Measurements from ENCODE around the gene PARVB.

Gene PARVB

GRCh38 chr22:43994416-43994815 is 29.7 kb upstream of the PARVB start:
- H3K4me1 ChIP-seq (ENCODE audit: insufficient read depth, low read length, severe bottlenecking) = peaks cover 22% of the 10 kb centered on the region
- H3K4me2 ChIP-seq (ENCODE audit: low read length) = no peak overlapping the region
- H3F3A ChIP-seq (ENCODE audit: insufficient read depth, low read length) = no peaks in the 10 kb centered on the region
- H2AFZ ChIP-seq (ENCODE audit: low read length) = no peak overlapping the region
- no peaks in the 10 kb centered on the region for H3K9me3 ChIP-seq (ENCODE audit: low read length)
- H3K27ac ChIP-seq (ENCODE audit: low read depth, low read length, poor library complexity, severe bottlenecking) = no peak overlapping the region
- no peak overlapping the region for H3K9ac ChIP-seq (ENCODE audit: low read length)
- TF ChIP-seq, protein P1, sequence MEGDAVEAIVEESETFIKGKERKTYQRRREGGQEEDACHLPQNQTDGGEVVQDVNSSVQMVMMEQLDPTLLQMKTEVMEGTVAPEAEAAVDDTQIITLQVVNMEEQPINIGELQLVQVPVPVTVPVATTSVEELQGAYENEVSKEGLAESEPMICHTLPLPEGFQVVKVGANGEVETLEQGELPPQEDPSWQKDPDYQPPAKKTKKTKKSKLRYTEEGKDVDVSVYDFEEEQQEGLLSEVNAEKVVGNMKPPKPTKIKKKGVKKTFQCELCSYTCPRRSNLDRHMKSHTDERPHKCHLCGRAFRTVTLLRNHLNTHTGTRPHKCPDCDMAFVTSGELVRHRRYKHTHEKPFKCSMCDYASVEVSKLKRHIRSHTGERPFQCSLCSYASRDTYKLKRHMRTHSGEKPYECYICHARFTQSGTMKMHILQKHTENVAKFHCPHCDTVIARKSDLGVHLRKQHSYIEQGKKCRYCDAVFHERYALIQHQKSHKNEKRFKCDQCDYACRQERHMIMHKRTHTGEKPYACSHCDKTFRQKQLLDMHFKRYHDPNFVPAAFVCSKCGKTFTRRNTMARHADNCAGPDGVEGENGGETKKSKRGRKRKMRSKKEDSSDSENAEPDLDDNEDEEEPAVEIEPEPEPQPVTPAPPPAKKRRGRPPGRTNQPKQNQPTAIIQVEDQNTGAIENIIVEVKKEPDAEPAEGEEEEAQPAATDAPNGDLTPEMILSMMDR (IDR thresholded peaks at IDR 0.05; ENCODE audit: low read length) = no peak
- no peak for TF ChIP-seq EZH2 (IDR thresholded peaks at IDR 0.05; ENCODE audit: borderline replicate concordance, low read length)
- H3K9me2 ChIP-seq (ENCODE audit: low read depth, low read length) = no peaks in the 10 kb centered on the region
- no peaks in the 10 kb centered on the region for H3K79me2 ChIP-seq (ENCODE audit: insufficient read depth, low read length)
- no peaks in the 10 kb centered on the region for H4K20me1 ChIP-seq (ENCODE audit: insufficient read depth, low read length)
- H3K4me3 ChIP-seq (ENCODE audit: low read depth, low read length, poor library complexity, severe bottlenecking) = no peak overlapping the region
- H3K27me3 ChIP-seq (ENCODE audit: insufficient read depth, low read length) = no peaks in the 10 kb centered on the region
- H3K36me3 ChIP-seq (ENCODE audit: insufficient read depth, low read length) = peaks cover 70% of the 10 kb centered on the region

DNA sequence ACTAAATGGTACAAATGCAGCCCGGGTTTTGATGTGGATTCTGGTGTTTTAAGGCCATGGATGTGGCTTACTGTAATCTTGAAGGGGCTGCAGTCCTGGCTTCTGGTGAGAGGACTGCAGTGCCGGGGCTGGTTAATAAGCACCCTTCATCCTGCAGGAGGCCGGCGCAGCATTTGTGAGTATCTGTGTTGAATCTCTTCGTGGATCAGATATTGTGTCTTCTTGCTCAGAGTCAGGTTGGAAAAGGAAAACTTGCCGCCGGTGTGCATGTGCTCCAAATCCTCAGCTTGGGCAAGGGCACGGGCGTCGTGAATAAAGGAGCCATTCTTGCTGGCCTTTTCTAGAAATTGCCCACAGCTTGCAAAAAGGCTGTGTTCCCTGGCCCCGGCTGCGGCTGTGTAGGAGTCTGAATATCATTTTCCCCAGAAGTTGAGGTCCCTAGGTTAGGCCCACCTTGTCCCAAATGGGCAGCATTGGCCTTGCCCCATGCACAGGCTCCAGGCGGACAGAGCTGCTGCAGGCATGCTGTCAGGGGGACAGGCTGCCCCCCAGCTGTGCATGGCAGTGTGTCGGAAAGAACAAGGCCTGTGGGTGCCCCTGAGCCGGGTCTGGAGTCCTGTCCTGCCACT is 28.9 kb upstream of the PARVB start:
- H3K79me2 ChIP-seq (ENCODE audit: insufficient read depth, low read length) = no peaks in the 10 kb centered on the region
- H3K4me1 ChIP-seq (ENCODE audit: insufficient read depth, low read length, severe bottlenecking) = peaks cover 23% of the 10 kb centered on the region
- H3K27me3 ChIP-seq (ENCODE audit: insufficient read depth, low read length) = no peaks in the 10 kb centered on the region
- H3K4me2 ChIP-seq (ENCODE audit: low read length) = peak overlapping the region; percentile 78; the same call in 1 of the 2 replicates
- no peak overlapping the region for H3K27ac ChIP-seq (ENCODE audit: low read depth, low read length, poor library complexity, severe bottlenecking)
- H3K36me3 ChIP-seq (ENCODE audit: insufficient read depth, low read length) = peaks cover 63% of the 10 kb centered on the region
- H3K9me2 ChIP-seq (ENCODE audit: low read depth, low read length) = no peaks in the 10 kb centered on the region
- TF ChIP-seq, protein P1 (IDR thresholded peaks at IDR 0.05; ENCODE audit: low read length) = no peak
- no peak for TF ChIP-seq EZH2 (IDR thresholded peaks at IDR 0.05; ENCODE audit: borderline replicate concordance, low read length)
- H2AFZ ChIP-seq (ENCODE audit: low read length) = no peak overlapping the region
- H3K9me3 ChIP-seq (ENCODE audit: low read length) = no peaks in the 10 kb centered on the region
- H4K20me1 ChIP-seq (ENCODE audit: insufficient read depth, low read length) = no peaks in the 10 kb centered on the region
- H3K9ac ChIP-seq (ENCODE audit: low read length) = peak overlapping the region; percentile 47; the same call in 1 of the 2 replicates
- peak overlapping the region; percentile 53 for H3K4me3 ChIP-seq (ENCODE audit: low read depth, low read length, poor library complexity, severe bottlenecking)
- no peaks in the 10 kb centered on the region for H3F3A ChIP-seq (ENCODE audit: insufficient read depth, low read length)

GRCh38 chr22:43995798-43996169 is 28.3 kb upstream of the PARVB start:
- Histone ChIP-seq H4K20me1 (ENCODE audit: insufficient read depth, low read length) (no peaks in the 10 kb centered on the region), H3K4me2 (ENCODE audit: low read length) (peak overlapping the region; percentile 78), H3K4me3 (ENCODE audit: low read depth, low read length, poor library complexity, severe bottlenecking) (peak overlapping the region; percentile 53), H3K27me3 (ENCODE audit: insufficient read depth, low read length) (no peaks in the 10 kb centered on the region), H3K27ac (ENCODE audit: low read depth, low read length, poor library complexity, severe bottlenecking) (peak overlapping the region; percentile 29), H2AFZ (ENCODE audit: low read length) (no peak overlapping the region), H3K9me3 (ENCODE audit: low read length) (no peaks in the 10 kb centered on the region), H3F3A (ENCODE audit: insufficient read depth, low read length) (no peaks in the 10 kb centered on the region), H3K79me2 (ENCODE audit: insufficient read depth, low read length) (no peaks in the 10 kb centered on the region), H3K9me2 (ENCODE audit: low read depth, low read length) (no peaks in the 10 kb centered on the region), H3K4me1 (ENCODE audit: insufficient read depth, low read length, severe bottlenecking) (peaks cover 28% of the 10 kb centered on the region), H3K9ac (ENCODE audit: low read length) (peak overlapping the region; percentile 47; the same call in 1 of the 2 replicates), H3K36me3 (ENCODE audit: insufficient read depth, low read length) (peaks cover 57% of the 10 kb centered on the region)
- TF ChIP-seq EZH2 (IDR thresholded peaks at IDR 0.05; ENCODE audit: borderline replicate concordance, low read length) = no peak

All from OCI-LY1 (cell line).